Spinal cord (tissue), 10 donors: ENCODE data around the gene ZNF618. TPM values are rescaled to one million over a fixed set of nuclear protein-coding genes. Genes with fewer than 3 reads are reported as not detected.
A peak's percentile ranks its signal among the peaks of the same experiment; 100 is the strongest.

Experiments used
- DNase-seq, 6 donors: peaks; one replicate each; pipeline versions ENCODE4 v3.0.0 to v3.0.0-alpha.2; 2013 to 2015; ENCODE audit warnings: low spot score in 6 of 6, low read depth in 4 of 6
- H3K27ac ChIP-seq: one replicate; pipeline ENCODE4 v1.5.1; 2013; ENCODE audit warnings: low read depth, low read length, control low read depth
- H3K27me3 ChIP-seq: one replicate; pipeline ENCODE4 v1.6.1; 2013; ENCODE audit warnings: low read length; ENCODE audit not compliant: control insufficient read depth, insufficient read depth
- H3K36me3 ChIP-seq: one replicate; pipeline ENCODE4 v1.6.1; 2013; ENCODE audit warnings: low read length; ENCODE audit not compliant: control insufficient read depth, insufficient read depth
- H3K4me1 ChIP-seq: one replicate; pipeline ENCODE4 v1.6.1; 2013; ENCODE audit warnings: low read length; ENCODE audit not compliant: control insufficient read depth, insufficient read depth
- H3K4me3 ChIP-seq: one replicate; pipeline ENCODE4 v1.5.1; 2013; ENCODE audit warnings: low read depth, low read length, control low read depth
- H3K9me3 ChIP-seq: one replicate; pipeline ENCODE4 v1.6.1; 2013; ENCODE audit warnings: low read length; ENCODE audit not compliant: control insufficient read depth, insufficient read depth
- whole genome bisulfite sequencing: methylation state at CpG from one replicate; pipeline ENCODE4 v1.1.5; 2013; ENCODE audit warnings: missing lambda C conversion rate; ENCODE audit not compliant: insufficient coverage; 5-methylcytosine and 5-hydroxymethylcytosine counted together
- polyA plus RNA-seq, 2 donors: library from polyadenylated mRNA; unstranded; fragments of 120-200 nt; gene quantifications; one replicate each; pipeline ENCODE4 v1.2.1, GENCODE V29; 2013; ENCODE audit not compliant: insufficient read length in 2 of 2
- total RNA-seq, 2 donors: library from RNA; depleted of rRNA in 1 of 2; stranded (reverse); fragments of 120-200 nt in 1 of 2; fragments of >200 nt in 1 of 2; gene quantifications; one replicate each; pipeline versions ENCODE4 v1.2.3 to v1.2.4, GENCODE V29; 2013 to 2014
- donor health status: healthy.

The ZNF618 gene
- total and polyA plus RNA-seq, 4 donors = 7.7 to 17.0 (median 15.4) TPM

DNA sequence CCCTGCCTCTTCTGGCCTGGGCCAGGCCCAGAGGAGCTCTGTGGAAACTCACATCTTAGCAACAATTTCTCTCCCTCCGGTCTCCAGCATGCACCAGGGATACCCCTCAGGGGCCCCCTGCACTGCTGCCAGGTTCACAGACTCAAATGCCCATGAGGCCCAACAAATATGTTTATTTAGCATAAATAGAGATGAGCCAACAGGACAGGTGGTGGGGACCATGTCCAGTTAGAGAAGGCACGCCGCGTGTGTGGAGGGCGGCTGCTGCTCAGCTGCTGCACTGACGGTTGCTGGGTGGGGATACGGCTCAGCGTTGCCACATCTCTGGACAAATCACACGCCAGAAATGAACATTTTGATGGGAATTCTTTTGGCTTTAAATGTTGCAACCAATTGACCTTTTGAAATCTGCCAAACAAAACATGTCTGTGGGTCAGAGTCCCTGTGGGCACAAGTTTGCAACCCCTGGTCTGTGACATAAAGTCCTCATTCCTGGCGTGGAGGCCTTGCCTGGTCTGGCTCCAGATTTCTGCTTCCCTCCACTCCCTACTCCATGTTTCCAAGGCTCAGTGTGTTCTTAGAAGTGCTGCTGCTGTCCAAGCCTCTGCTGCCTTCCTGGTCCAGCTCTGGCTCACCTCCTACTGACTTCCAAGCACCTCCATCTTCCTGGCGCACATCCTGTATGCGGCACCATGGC, 113.1 kb downstream of the ZNF618 start:
- Histone ChIP-seq H3K9me3 (no peaks in the 10 kb centered on the region), H3K27ac (no peak overlapping the region), H3K27me3 (no peaks in the 10 kb centered on the region), H3K36me3 (peaks cover 20% of the 10 kb centered on the region), H3K4me1 (peaks cover 62% of the 10 kb centered on the region), H3K4me3 (no peak overlapping the region)
- peak in 2 of 6 donors; percentile 23 to 75 for DNase-seq
- WGBS = 62% methylated on average over 8 of the region's 12 CpGs

DNA sequence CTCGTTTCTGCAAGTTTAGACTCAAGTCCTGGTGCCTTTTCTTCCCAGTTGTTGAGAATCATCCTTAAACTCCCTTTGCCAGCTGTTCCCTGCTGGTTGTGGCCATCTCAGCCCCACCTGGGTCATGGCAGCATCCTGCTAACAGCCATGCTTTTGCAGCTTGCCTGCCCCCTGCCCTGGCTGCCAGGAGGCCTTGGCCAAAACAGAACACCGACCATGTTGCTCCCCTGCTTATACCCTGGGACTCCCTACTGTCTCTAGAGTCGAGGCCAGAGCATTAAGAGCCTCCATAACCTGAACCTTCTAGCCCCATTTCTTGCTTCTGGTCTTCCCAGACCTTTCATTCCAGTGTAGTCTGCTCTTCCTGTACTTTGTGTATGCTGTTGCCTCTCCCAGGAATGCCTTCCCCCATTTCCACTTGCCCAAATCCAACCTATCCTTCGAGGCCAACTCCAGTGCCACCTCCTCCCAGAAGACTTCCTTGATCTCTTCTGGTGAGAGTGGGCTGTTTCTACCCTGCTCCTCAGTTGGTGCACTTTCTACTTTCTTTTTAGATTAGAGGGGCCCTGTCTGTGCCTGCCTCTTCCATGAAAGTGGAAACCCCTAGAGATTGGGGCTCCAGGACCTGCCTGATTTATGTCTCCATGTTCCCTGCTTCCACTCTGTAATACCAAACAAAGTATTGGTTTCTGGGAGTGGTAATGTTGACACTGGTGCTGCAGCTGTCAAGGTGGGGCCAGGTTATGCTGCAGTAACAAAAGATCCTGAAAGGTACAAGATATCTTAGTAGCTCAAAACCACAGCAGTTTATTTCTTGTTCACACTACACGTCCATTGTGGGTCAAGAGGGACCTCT, 113.8 kb downstream of the ZNF618 start:
- H3K36me3 ChIP-seq = peaks cover 20% of the 10 kb centered on the region
- H3K9me3 ChIP-seq = no peaks in the 10 kb centered on the region
- no peak for DNase-seq
- no peak overlapping the region for H3K27ac ChIP-seq
- H3K4me1 ChIP-seq = peaks cover 65% of the 10 kb centered on the region
- H3K27me3 ChIP-seq = no peaks in the 10 kb centered on the region
- WGBS = 74% methylated on average over 4 of the region's 5 CpGs
- H3K4me3 ChIP-seq = no peak overlapping the region

GRCh38 chr9:113990570-113990907, 114.4 kb downstream of the ZNF618 start:
- no peak overlapping the region for H3K27ac ChIP-seq
- no peak for DNase-seq
- H3K36me3 ChIP-seq = peaks cover 20% of the 10 kb centered on the region
- 60% methylated on average over 6 of the region's 8 CpGs for WGBS
- H3K4me3 ChIP-seq = no peak overlapping the region
- no peaks in the 10 kb centered on the region for H3K9me3 ChIP-seq
- no peaks in the 10 kb centered on the region for H3K27me3 ChIP-seq
- H3K4me1 ChIP-seq = peaks cover 65% of the 10 kb centered on the region

GRCh38 chr9:113990975-113991471, 114.9 kb downstream of the ZNF618 start:
- peaks cover 20% of the 10 kb centered on the region for H3K36me3 ChIP-seq
- no peaks in the 10 kb centered on the region for H3K27me3 ChIP-seq
- 62% methylated on average over 3 of the region's 5 CpGs for WGBS
- H3K9me3 ChIP-seq = no peaks in the 10 kb centered on the region
- H3K4me1 ChIP-seq = peaks cover 63% of the 10 kb centered on the region
- no peak for DNase-seq
- no peak overlapping the region for H3K4me3 ChIP-seq
- no peak overlapping the region for H3K27ac ChIP-seq

DNA sequence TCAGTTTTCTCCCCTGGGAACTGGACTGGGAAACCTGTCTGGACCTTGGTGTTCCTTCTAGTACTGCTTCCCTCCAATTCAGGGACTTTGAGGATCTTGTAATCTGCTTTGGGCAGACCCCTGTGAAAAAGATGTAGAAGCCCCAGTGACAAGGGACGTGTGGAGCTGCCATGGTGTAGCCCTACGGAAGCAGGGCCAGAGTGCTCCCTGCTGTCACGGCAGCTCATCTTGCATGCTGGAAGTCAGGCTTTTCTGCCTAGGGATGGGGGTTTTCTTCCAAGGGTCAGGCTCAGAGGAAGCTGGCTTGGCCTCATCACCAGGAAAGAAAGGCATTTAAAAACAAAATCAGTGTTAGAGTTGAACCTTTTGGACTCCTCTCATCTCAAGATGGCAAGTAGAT, 115.6 kb downstream of the ZNF618 start:
- 72% methylated on average over 3 of the region's 3 CpGs for WGBS
- Histone ChIP-seq H3K36me3 (peaks cover 24% of the 10 kb centered on the region), H3K4me1 (peaks cover 62% of the 10 kb centered on the region)

GRCh38 chr9:113992276-113992951, 116.3 kb downstream of the ZNF618 start:
- Histone ChIP-seq H3K4me3 (no peak overlapping the region), H3K36me3 (peaks cover 25% of the 10 kb centered on the region), H3K4me1 (peaks cover 63% of the 10 kb centered on the region), H3K27me3 (no peaks in the 10 kb centered on the region), H3K9me3 (no peaks in the 10 kb centered on the region), H3K27ac (no peak overlapping the region)
- peak in 2 of 6 donors; percentile 79 to 85 for DNase-seq
- 39% methylated on average over 10 of the region's 15 CpGs for WGBS

More for the DNA sequence above, 115.6 kb downstream of the ZNF618 start:
- Histone ChIP-seq H3K27ac (no peak overlapping the region), H3K4me3 (no peak overlapping the region), H3K9me3 (no peaks in the 10 kb centered on the region), H3K27me3 (no peaks in the 10 kb centered on the region)
- no peak for DNase-seq

DNA sequence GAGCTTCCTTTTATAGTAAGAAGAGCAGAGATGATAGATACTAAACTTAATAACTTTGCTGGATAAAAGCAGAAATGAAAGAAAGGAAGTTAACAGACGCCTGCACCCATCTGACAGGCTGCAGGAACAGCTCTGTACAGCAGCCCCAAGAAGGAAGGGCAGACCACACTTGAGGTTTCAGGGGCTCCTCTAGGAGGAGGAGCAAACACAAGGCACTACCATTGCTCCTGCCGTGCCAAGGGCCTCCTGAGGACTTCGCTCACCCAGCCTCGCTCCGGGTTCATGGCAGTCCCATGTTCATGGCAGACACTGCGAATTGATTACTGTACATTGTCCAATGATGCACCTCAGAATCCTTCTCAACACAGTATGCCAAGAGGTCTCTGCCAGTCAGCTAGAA, 116.9 kb downstream of the ZNF618 start:
- DNase-seq = no peak
- H3K36me3 ChIP-seq = peaks cover 28% of the 10 kb centered on the region
- peaks cover 64% of the 10 kb centered on the region for H3K4me1 ChIP-seq
- H3K27me3 ChIP-seq = no peaks in the 10 kb centered on the region
- 81% methylated on average over 6 of the region's 6 CpGs for WGBS
- H3K27ac ChIP-seq = no peak overlapping the region
- H3K4me3 ChIP-seq = no peak overlapping the region
- H3K9me3 ChIP-seq = no peaks in the 10 kb centered on the region

- H3K9me3 ChIP-seq = no peaks in the 10 kb centered on the region
- H3K4me3 ChIP-seq = no peak overlapping the region
- no peak overlapping the region for H3K27ac ChIP-seq
- peak; percentile 68 to 97 (median 78) for DNase-seq
- 43% methylated on average over 14 of the region's 14 CpGs for WGBS
- H3K36me3 ChIP-seq = peaks cover 27% of the 10 kb centered on the region
- no peaks in the 10 kb centered on the region for H3K27me3 ChIP-seq
- peaks cover 60% of the 10 kb centered on the region for H3K4me1 ChIP-seq
Observed at GRCh38 chr9:113993838-113994540, 117.9 kb downstream of the ZNF618 start.

DNA sequence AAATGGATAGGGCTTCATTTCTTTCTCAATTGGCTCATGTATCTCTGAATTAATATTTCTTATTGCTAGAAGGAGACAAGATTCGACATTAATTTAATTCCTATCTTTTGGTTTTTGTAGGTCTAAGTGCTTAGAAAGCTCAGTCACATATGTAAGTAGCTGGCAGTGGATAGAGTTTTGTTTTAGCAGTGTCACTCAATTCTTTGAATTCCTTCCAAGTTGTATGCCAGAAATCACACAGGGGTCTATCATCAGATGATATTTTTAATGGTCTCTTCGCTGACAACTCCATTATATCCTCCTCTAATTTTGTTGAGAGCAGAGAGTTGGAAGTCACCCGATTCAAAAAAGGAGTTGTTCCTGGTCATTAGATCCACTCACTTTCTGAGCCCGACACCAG, 119.3 kb downstream of the ZNF618 start:
- 100% methylated on average over 1 of the region's 4 CpGs for WGBS
- Histone ChIP-seq H3K9me3 (no peaks in the 10 kb centered on the region), H3K4me3 (no peak overlapping the region), H3K27me3 (no peaks in the 10 kb centered on the region), H3K4me1 (peaks cover 54% of the 10 kb centered on the region), H3K27ac (no peak overlapping the region), H3K36me3 (peaks cover 23% of the 10 kb centered on the region)
- peak in 2 of 6 donors; percentile 29 to 64 for DNase-seq
